ENCODE measurements around the gene ANOS1. TPM values are rescaled to one million over a fixed set of nuclear protein-coding genes. Genes with fewer than 3 reads are reported as not detected.

Gene ANOS1
- total RNA-seq, 1 experiment from 2014 or later, result 0.22 TPM

DNA sequence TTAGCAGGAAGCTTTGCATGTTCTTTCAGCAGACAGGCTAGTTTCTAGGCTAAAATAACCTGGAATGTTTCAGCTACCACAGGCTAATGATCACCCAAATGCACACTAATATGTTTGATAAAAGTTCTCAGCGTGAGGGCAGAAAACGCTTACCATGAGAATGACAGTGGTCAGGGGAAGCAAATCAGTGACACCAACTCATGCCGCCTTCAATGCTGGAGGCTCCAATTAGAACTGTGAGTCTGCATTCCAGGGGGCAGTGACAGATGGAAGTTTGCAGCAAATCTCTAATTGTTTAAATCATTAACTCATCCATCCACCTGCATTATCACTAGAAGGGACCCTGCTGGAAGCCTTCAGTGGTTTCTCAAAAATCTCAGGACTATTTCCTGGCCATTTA lies 43.2 kb downstream of the ANOS1 start:
- Histone ChIP-seq H3K27me3 (ENCODE audit: insufficient read depth, low read depth) (no peaks in the 10 kb centered on the region), H4K20me1 (ENCODE audit: insufficient read depth) (no peaks in the 10 kb centered on the region), H3K4me3 (no peak overlapping the region), H3K79me2 (ENCODE audit: low read depth) (no peaks in the 10 kb centered on the region), H3K36me3 (ENCODE audit: low read depth) (no peaks in the 10 kb centered on the region), H3K9me2 (ENCODE audit: insufficient read depth) (no peaks in the 10 kb centered on the region), H3K4me1 (replicated peaks; ENCODE audit: insufficient read depth) (no peaks in the 10 kb centered on the region), H3K4me2 (no peak overlapping the region), H3F3A (ENCODE audit: insufficient read depth, low read depth) (no peaks in the 10 kb centered on the region), H3K9me3 (ENCODE audit: insufficient read depth, low read depth) (no peaks in the 10 kb centered on the region), H2AFZ (no peak overlapping the region), H3K27ac (no peak overlapping the region)
- ChIA-PET POLR2A (ENCODE audit: unreplicated experiment) (no interaction called here), CTCF (no interaction called here)
- no peak for DNase-seq
- no TSS peak for BruUV-seq (replicated peaks)
- intact Hi-C loops (cut with micrococcal nuclease; ENCODE audit: unreplicated experiment), result no loop called here
- no peak for TF ChIP-seq EZH2 (IDR thresholded peaks at IDR 0.05; ENCODE audit: low read depth)
- TF ChIP-seq, protein P1, sequence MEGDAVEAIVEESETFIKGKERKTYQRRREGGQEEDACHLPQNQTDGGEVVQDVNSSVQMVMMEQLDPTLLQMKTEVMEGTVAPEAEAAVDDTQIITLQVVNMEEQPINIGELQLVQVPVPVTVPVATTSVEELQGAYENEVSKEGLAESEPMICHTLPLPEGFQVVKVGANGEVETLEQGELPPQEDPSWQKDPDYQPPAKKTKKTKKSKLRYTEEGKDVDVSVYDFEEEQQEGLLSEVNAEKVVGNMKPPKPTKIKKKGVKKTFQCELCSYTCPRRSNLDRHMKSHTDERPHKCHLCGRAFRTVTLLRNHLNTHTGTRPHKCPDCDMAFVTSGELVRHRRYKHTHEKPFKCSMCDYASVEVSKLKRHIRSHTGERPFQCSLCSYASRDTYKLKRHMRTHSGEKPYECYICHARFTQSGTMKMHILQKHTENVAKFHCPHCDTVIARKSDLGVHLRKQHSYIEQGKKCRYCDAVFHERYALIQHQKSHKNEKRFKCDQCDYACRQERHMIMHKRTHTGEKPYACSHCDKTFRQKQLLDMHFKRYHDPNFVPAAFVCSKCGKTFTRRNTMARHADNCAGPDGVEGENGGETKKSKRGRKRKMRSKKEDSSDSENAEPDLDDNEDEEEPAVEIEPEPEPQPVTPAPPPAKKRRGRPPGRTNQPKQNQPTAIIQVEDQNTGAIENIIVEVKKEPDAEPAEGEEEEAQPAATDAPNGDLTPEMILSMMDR (conservative IDR thresholded peaks at IDR 0.05), result no peak

DNA sequence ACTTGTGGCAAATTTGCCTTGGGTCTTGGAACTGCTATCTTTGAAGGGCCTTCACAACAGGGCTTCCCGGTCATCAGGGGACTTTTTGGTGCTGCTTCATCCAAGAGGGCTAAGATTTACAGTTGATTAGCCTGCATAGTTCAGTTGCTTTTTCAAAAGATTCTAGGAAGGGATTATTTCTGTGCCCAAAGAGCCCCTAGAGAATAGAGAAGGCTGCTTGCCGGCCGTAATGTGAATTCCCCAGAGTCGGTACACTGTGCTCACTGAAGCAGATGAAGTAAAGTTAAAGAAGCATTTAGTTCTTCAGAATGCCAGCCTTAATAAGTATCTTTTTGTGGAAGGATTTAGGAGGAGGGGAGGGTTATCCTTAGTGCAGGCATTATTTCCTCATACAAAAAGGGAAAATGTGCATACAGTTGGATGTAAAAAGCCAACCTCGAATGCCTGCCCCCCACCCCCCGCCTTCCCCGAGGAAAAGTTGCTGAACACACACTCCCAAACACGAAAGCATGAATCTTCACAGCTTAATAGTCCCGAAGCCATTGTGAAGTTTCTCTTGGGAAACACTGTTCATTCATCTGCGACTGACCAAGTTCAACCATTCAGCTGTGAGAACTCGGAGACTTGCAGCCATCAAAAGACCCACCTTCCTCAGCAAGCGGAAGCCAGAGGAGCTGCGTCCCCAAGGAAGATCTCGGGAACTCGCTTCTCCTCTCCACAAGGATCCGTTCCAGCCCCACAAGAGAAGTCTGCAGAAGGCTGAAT lies 47.6 kb downstream of the ANOS1 start:
- POLR2A ChIA-PET (ENCODE audit: unreplicated experiment), result no interaction called here

DNA sequence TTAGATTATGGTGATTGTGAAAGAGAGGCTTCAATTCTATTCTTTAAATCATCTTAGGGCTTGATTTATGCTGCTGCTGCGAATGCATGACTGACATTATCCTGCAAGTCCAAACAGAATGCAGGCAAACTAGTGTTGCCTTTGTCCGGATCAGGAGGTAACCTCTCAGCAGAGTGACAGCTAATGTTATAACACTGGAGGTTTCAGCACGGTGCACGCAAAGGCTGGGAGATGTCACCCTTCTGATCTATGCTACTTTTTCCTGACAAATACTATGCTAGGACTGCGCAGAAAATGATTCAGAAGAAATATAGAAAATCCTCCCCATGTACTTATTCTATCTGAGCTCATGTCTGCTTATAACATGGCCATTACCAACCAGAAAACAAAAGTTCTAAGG lies 48.2 kb downstream of the ANOS1 start:
- ChIA-PET CTCF (no interaction called here), POLR2A (ENCODE audit: unreplicated experiment) (no interaction called here)
- Histone ChIP-seq H3K27ac (no peak overlapping the region), H4K20me1 (ENCODE audit: insufficient read depth) (no peaks in the 10 kb centered on the region), H3K9me2 (ENCODE audit: insufficient read depth) (no peaks in the 10 kb centered on the region), H3K4me1 (replicated peaks; ENCODE audit: insufficient read depth) (no peaks in the 10 kb centered on the region), H3K36me3 (ENCODE audit: low read depth) (no peaks in the 10 kb centered on the region), H3K4me3 (no peak overlapping the region), H3K4me2 (no peak overlapping the region), H3F3A (ENCODE audit: insufficient read depth, low read depth) (no peaks in the 10 kb centered on the region), H3K79me2 (ENCODE audit: low read depth) (no peaks in the 10 kb centered on the region), H3K9me3 (ENCODE audit: insufficient read depth, low read depth) (no peaks in the 10 kb centered on the region), H3K27me3 (ENCODE audit: insufficient read depth, low read depth) (no peaks in the 10 kb centered on the region), H2AFZ (no peak overlapping the region)
- no TSS peak for BruUV-seq (replicated peaks)
- TF ChIP-seq, protein P1 (conservative IDR thresholded peaks at IDR 0.05), result no peak
- TF ChIP-seq EZH2 (IDR thresholded peaks at IDR 0.05; ENCODE audit: low read depth), result no peak
- intact Hi-C loops (cut with micrococcal nuclease; ENCODE audit: unreplicated experiment), result no loop called here
- DNase-seq, result no peak

More for the DNA sequence above, 47.6 kb downstream of the ANOS1 start:
- intact Hi-C loops (cut with micrococcal nuclease; ENCODE audit: unreplicated experiment), result no loop called here
- Histone ChIP-seq H3K4me2 (no peak overlapping the region), H3K9me3 (ENCODE audit: insufficient read depth, low read depth) (no peaks in the 10 kb centered on the region), H3K4me1 (replicated peaks; ENCODE audit: insufficient read depth) (no peaks in the 10 kb centered on the region), H3K9me2 (ENCODE audit: insufficient read depth) (no peaks in the 10 kb centered on the region), H3K27me3 (ENCODE audit: insufficient read depth, low read depth) (no peaks in the 10 kb centered on the region), H3K79me2 (ENCODE audit: low read depth) (no peaks in the 10 kb centered on the region), H3K4me3 (no peak overlapping the region), H4K20me1 (ENCODE audit: insufficient read depth) (no peaks in the 10 kb centered on the region), H3K36me3 (ENCODE audit: low read depth) (no peaks in the 10 kb centered on the region), H2AFZ (no peak overlapping the region), H3K27ac (no peak overlapping the region), H3F3A (ENCODE audit: insufficient read depth, low read depth) (no peaks in the 10 kb centered on the region)
- TF ChIP-seq EZH2 (IDR thresholded peaks at IDR 0.05; ENCODE audit: low read depth), result no peak
- TF ChIP-seq, protein P1 (conservative IDR thresholded peaks at IDR 0.05), result no peak
- CTCF ChIA-PET, result no interaction called here
- no TSS peak for BruUV-seq (replicated peaks)
- DNase-seq, result no peak

Measured in PC-9 (cell line).